ENCODE data around the gene SLC27A2.
"Not testable (repeated sequence)": the region's sequence is repeated elsewhere in the genome, so short reads cannot be mapped to it uniquely, and the experiment has no call there.

SLC27A2 gene

GRCh38 chr15:50181969-50182218, at the start of gene SLC27A2:
Gene SLC27A2, plus strand, starts transcription at chr15:50182196. Its CDS starts 232 bp downstream, at chr15:50182428.
- DNase-seq (ENCODE audit: low read depth, low spot score) = no peak

DNA sequence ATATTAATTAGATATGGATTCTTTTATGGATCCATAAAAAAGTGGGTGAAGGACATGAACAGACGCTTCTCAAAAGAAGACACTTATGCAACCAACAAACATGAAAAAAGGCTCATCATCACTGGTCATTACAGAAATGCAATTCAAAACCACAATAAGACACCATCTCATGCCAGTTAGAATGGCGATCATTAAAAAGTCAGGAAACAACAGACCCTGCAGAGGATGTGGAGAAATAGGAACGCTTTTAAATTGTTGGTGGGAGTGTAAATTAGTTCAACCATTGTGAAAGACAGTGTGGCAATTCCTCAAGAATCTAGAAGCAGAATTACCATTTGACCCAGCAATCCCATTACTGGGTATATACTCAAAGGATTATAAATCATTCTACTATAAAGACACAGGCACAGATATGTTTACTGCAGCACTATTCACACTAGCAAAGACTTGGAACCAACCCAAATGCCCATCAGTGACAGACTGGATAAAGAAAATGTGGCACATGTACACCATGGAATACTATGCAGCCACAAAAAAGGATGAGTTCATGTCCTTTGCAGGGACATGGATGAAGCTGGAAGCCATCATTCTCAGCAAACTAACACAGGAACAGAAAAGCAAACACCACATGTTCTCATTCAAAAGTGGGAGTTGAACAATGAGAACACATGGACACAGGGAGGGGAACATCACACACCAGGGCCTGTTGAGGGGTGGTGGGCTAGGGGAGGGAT, 49.6 kb upstream of the SLC27A2 start:
- DNase-seq (ENCODE audit: low read depth, low spot score) = not testable (repeated sequence)

DNA sequence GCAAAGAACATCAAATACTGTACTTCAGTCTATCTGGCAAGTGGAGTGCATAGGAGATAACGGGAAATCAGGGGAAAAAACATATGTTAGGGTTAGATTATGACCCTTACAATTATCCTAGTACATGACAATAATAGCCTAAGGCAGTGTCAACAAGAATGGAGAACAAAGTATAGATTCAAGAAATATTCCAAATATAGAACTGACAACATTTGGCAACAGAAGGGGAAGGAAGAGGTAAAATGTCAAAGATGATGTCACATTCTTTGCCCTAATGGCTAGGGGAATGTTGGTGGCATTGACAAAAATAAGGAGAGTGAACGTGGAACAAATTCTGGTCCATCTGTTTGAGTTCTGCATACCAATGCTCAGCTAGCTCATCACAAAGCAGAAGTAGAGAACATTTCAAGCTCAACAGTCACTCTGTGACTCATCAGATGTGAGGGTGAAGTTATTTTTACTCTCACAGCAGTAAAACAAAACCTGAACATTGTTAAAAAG, 47.4 kb upstream of the SLC27A2 start:
- DNase-seq (ENCODE audit: low read depth, low spot score) = no peak

DNA sequence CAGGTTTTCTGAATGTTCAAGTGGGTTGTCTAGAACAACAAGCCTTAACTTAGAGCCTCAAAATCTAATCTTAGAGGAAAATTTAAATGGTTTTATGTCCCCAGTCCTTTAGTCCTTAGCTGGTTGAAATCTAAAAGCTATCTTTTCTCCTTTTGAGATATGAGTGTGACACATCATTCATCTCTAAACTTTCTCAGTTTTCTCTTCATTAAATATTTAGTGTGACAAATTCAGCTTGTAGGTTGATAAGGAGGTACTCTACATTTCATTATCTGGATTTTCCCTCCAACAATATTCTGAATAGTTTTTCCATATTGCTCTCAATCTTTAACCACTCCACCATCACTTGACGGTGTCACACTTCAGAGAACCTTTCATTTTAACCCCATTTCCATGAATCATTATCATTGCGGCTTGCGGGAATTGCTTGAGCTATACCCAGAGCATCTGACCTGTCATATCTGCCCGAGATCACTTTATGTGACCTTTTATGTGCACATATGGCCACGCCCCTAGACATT, 46.9 kb upstream of the SLC27A2 start:
- DNase-seq (ENCODE audit: low read depth, low spot score) = no peak

GRCh38 chr15:50137330-50137761, 44.6 kb upstream of the SLC27A2 start:
- DNase-seq (ENCODE audit: low read depth, low spot score) = no peak

GRCh38 chr15:50137893-50138292, 44.1 kb upstream of the SLC27A2 start:
- no peak for DNase-seq (ENCODE audit: low read depth, low spot score)

DNA sequence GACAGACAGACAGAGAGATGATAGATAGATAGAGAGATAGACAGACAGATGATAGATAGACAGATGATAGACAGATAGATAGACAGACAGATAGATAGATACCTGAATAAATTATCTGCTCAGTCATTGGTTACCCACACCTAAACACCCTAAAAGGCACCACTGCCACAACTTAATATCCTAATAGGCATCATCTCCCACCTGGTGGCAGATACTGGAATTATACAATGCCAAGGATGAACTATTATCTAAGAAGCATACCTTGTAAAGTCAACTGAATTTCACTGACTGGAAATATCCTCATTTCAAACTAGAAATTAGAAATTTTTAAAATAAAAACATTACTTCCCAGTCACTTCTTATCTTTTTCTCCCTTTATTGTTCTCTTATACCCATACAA, 43.6 kb upstream of the SLC27A2 start:
- DNase-seq (ENCODE audit: low read depth, low spot score) = no peak

DNA sequence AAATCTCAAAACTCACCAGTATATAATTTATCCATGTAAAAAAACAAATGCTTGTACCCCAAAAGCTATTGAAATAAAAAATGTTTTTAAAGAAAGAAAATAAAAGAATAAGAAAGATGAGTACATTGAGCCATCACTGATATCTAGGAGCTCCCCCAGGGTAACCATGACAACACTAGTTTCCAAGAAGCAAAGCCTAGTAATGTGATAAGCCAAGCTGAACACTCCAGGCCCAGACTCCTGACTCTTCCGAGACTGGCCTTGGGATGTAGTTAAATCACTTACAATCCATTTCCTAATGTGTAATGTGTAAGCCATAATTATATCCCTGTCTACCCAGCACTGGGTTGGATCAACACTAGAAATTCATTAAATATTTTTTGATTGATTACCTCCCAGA, 41.9 kb upstream of the SLC27A2 start:
- no peak for DNase-seq (ENCODE audit: low read depth, low spot score)

- no peak for DNase-seq (ENCODE audit: low read depth, low spot score)
These were observed 41.0 kb upstream of the SLC27A2 start for GRCh38 chr15:50140983-50141382.

DNA sequence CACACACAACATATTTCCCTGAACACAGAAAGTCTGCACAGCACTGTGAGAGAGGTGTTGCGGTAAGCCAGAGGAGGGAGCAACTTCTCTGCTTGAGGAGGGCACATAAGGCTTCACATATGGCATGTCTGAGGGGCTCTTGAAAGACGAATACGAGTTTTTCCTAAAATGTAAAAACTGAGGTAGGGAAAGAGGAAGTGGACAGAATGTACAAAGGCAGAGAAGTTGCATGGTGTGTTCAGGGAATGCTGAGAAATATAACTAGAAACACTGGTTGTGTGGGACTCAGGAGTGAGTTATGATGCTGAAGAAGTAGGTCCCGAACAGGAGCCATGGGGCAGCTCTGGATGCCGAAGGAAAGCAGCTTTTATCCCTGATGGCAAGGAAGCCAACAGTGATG, 40.1 kb upstream of the SLC27A2 start:
- DNase-seq (ENCODE audit: low read depth, low spot score) = no peak

GRCh38 chr15:50143255-50143860, 38.6 kb upstream of the SLC27A2 start:
- no peak for DNase-seq (ENCODE audit: low read depth, low spot score)

DNA sequence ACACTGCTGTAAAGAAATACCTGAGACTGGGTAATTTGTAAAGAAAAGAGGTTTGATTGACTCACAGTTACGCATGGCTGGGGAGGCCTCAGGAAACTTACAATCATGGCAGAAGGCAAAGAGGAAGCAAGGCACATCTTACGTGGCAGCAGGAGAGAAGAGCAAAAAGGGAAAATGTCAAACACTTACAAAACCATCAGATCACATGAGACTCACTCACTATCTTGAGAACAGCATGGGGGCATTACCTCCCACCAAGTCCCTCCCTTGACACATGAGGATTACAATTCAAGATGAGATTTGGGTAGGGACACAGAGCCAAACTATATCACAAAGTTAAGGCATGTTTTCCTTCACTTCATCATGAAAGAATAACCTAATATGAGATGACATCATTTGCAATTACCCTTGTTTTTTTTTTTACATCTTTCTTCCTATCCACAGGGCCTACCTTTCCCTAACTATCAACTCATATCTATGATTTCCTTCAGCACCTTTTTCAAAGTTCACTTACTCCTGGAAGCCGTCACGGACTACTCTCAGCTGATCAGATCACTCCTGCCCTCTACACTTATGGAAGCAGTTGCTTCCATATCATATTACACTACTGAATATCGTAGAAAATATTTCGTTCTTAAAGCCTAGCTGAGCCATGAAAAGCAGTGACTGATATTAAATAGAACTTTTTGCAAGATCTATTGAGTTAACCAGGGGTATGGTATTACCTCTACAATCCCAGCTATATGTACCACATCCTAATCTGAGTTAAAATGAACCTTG, 37.5 kb upstream of the SLC27A2 start:
- DNase-seq (ENCODE audit: low read depth, low spot score) = no peak

GRCh38 chr15:50145451-50145872, 36.5 kb upstream of the SLC27A2 start:
- peak; percentile 26 for DNase-seq (ENCODE audit: low read depth, low spot score)

GRCh38 chr15:50146632-50147031, 35.4 kb upstream of the SLC27A2 start:
- DNase-seq (ENCODE audit: low read depth, low spot score) = no peak

- no peak for DNase-seq (ENCODE audit: low read depth, low spot score)
These were observed 33.5 kb upstream of the SLC27A2 start for GRCh38 chr15:50148362-50148963.

- no peak for DNase-seq (ENCODE audit: low read depth, low spot score)
These were observed 32.9 kb upstream of the SLC27A2 start for GRCh38 chr15:50149090-50149489.

GRCh38 chr15:50150349-50150748, 31.6 kb upstream of the SLC27A2 start:
- no peak for DNase-seq (ENCODE audit: low read depth, low spot score)

- DNase-seq (ENCODE audit: low read depth, low spot score) = no peak
These were observed 31.1 kb upstream of the SLC27A2 start for GRCh38 chr15:50150851-50151250.

GRCh38 chr15:50151476-50151875, 30.5 kb upstream of the SLC27A2 start:
- no peak for DNase-seq (ENCODE audit: low read depth, low spot score)

DNA sequence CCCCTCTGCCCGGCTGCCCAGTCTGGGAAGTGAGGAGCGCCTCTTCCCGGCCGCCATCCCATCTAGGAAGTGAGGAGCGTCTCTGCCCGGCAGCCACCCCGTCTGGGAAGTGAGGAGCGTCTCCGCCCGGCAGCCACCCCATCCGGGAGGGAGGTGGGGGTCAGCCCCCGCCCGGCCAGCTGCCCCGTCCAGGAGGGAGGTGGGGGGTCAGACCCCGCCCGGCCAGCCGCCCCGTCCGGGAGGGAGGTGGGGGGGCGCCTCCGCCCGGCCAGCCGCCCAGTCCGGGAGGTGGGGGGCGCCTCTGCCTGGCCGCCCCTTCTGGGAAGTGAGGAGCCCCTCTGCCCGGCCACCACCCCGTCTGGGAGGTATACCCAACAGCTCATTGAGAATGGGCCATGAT, 23.8 kb upstream of the SLC27A2 start:
- not testable (repeated sequence) for DNase-seq (ENCODE audit: low read depth, low spot score)

GRCh38 chr15:50162969-50163718, 18.9 kb upstream of the SLC27A2 start:
- DNase-seq (ENCODE audit: low read depth, low spot score) = no peak
